Osteocyte (in vitro differentiated cells): ENCODE data around the gene PROB1. TPM values are rescaled to one million over a fixed set of nuclear protein-coding genes. Genes with fewer than 3 reads are reported as not detected.
"Not testable (repeated sequence)": the region's sequence is repeated elsewhere in the genome, so short reads cannot be mapped to it uniquely, and the experiment has no call there.

Experiments
- DNase-seq: peaks from one replicate; pipeline ENCODE4 v3.0.0; 2021; ENCODE audit warnings: mixed read lengths; ENCODE audit not compliant: unreplicated experiment; ENCODE audit errors: extremely low spot score
- H3K27ac Mint-ChIP-seq: one replicate; pipeline ENCODE4 v1.8.0; 2021; ENCODE audit warnings: mild to moderate bottlenecking, mixed read lengths; ENCODE audit not compliant: unreplicated experiment
- H3K27me3 Mint-ChIP-seq: one replicate; pipeline ENCODE4 v1.8.0; 2021; ENCODE audit warnings: mixed read lengths; ENCODE audit not compliant: unreplicated experiment
- H3K36me3 Mint-ChIP-seq: one replicate; pipeline ENCODE4 v1.8.0; 2021; ENCODE audit warnings: mixed read lengths; ENCODE audit not compliant: unreplicated experiment
- H3K4me1 Mint-ChIP-seq: one replicate; pipeline ENCODE4 v1.8.0; 2021; ENCODE audit warnings: mixed read lengths; ENCODE audit not compliant: unreplicated experiment
- H3K4me3 Mint-ChIP-seq: one replicate; pipeline ENCODE4 v1.8.0; 2021; ENCODE audit warnings: mild to moderate bottlenecking, moderate library complexity, mixed read lengths; ENCODE audit not compliant: unreplicated experiment
- H3K9me3 Mint-ChIP-seq: one replicate; pipeline ENCODE4 v1.8.0; 2021; ENCODE audit warnings: mixed read lengths; ENCODE audit not compliant: unreplicated experiment
- total RNA-seq: library from RNA; stranded (reverse); gene quantifications from 2 replicates; pipeline ENCODE4 v1.2.1, GENCODE V29; 2021
- TF ChIP-seq, protein P1 (sequence below): fragments of 200-600 bp; sonication (generic); IDR thresholded peaks from 2 replicates; pipeline ENCODE4 v1.5.0; 2021; ENCODE audit warnings: antibody characterized with exemption, mild to moderate bottlenecking, moderate library complexity

PROB1 gene
- total RNA-seq, 1 donor from 2014 or later = 1.5 TPM

DNA sequence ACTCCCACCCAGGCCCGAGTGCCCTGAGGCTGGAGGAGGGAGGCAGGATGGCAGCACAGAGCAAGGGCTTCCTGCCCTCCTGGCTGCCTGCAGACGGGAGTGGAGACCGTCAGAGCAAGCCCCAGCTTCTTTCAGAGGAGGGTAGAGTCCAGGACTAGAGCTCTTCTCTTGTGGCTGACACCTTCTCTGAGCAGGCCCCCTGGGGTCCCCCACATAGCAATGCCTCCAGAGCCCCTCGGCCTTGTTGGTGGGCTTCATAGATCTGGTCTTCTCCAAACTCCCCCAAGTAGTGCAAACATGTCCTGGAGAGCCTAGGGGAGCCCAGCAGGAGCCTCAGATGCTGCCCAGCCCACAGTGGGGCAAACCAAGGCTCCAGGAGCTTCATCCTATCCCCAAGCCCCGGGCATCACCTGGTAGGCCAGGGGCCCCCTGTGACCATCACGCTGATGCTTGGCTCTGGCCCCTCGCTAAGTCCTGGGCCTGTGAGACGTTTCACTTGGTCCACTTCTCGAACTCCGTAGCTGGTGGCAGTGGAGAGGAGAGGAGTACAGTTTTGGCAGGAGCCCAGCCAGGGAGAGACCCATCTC is 7.2 kb downstream of the PROB1 start:
- H3K4me3 Mint-ChIP-seq = no peak overlapping the region
- H3K9me3 Mint-ChIP-seq = no peaks in the 10 kb centered on the region
- H3K27ac Mint-ChIP-seq = no peak overlapping the region
- no peak for DNase-seq
- TF ChIP-seq, protein P1, sequence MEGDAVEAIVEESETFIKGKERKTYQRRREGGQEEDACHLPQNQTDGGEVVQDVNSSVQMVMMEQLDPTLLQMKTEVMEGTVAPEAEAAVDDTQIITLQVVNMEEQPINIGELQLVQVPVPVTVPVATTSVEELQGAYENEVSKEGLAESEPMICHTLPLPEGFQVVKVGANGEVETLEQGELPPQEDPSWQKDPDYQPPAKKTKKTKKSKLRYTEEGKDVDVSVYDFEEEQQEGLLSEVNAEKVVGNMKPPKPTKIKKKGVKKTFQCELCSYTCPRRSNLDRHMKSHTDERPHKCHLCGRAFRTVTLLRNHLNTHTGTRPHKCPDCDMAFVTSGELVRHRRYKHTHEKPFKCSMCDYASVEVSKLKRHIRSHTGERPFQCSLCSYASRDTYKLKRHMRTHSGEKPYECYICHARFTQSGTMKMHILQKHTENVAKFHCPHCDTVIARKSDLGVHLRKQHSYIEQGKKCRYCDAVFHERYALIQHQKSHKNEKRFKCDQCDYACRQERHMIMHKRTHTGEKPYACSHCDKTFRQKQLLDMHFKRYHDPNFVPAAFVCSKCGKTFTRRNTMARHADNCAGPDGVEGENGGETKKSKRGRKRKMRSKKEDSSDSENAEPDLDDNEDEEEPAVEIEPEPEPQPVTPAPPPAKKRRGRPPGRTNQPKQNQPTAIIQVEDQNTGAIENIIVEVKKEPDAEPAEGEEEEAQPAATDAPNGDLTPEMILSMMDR = no peak
- no peaks in the 10 kb centered on the region for H3K27me3 Mint-ChIP-seq
- H3K4me1 Mint-ChIP-seq = peaks cover 25% of the 10 kb centered on the region
- H3K36me3 Mint-ChIP-seq = no peaks in the 10 kb centered on the region

DNA sequence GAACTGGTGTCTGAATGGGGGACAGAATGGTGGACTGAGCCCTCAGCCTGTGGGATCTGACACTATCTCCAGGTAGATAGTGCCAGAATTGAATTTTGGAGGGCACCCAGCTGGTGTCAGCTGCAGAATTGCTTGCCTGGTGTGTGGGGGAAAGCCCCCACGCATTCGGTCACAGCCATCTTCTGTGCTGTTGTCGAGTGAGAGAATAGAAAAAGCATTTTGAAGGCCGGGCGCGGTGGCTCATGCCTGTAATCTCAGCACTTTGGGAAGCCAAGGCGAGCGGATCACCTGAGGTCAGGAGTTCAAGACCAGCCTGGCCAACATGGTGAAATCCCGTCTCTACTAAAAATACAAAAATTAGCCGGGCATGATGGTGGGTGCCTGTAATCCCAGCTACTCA is 7.9 kb downstream of the PROB1 start:
- H3K9me3 Mint-ChIP-seq = not testable (repeated sequence)

DNA sequence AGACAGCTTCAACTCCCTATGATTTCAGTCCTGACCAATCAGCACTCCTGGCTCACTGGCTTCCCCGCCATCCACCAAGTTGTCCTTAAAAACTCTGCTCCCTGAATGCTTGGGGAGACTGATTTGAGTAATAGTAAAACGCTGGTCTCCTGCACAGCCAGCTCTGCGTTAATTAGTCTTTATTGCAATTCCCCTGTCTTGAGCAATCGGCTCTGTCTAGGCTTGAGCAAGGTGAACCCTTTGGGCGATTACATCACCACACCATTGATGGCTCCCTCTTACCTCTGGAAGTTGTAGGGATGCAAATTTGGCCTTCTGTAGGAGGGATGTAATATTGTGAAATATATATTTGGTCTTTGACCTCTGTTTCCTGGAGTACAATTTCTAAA is 8.9 kb downstream of the PROB1 start:
- peaks cover 17% of the 10 kb centered on the region for H3K4me1 Mint-ChIP-seq
- DNase-seq = no peak
- no peaks in the 10 kb centered on the region for H3K9me3 Mint-ChIP-seq
- TF ChIP-seq, protein P1 = no peak
- H3K4me3 Mint-ChIP-seq = no peak overlapping the region
- no peaks in the 10 kb centered on the region for H3K27me3 Mint-ChIP-seq
- H3K27ac Mint-ChIP-seq = no peak overlapping the region
- no peaks in the 10 kb centered on the region for H3K36me3 Mint-ChIP-seq

More for the DNA sequence above, 7.9 kb downstream of the PROB1 start:
- not testable (repeated sequence) for H3K27me3 Mint-ChIP-seq, H3K27ac Mint-ChIP-seq, H3K36me3 Mint-ChIP-seq, H3K4me3 Mint-ChIP-seq, DNase-seq
- peaks cover 24% of the 10 kb centered on the region for H3K4me1 Mint-ChIP-seq

- Mint-ChIP-seq H3K36me3 (no peaks in the 10 kb centered on the region), H3K27me3 (no peaks in the 10 kb centered on the region), H3K27ac (no peak overlapping the region), H3K4me3 (no peak overlapping the region), H3K9me3 (no peaks in the 10 kb centered on the region), H3K4me1 (peaks cover 15% of the 10 kb centered on the region)
- no peak for DNase-seq
- TF ChIP-seq, protein P1 = no peak
Measured at GRCh38 chr5:139385061-139386049, 9.5 kb downstream of the PROB1 start.

- Mint-ChIP-seq H3K27me3 (no peaks in the 10 kb centered on the region), H3K9me3 (no peaks in the 10 kb centered on the region), H3K4me3 (no peak overlapping the region), H3K36me3 (no peaks in the 10 kb centered on the region), H3K27ac (no peak overlapping the region), H3K4me1 (peaks cover 12% of the 10 kb centered on the region)
- TF ChIP-seq, protein P1 = no peak
- DNase-seq = no peak
Measured at GRCh38 chr5:139384591-139385051, 10.3 kb downstream of the PROB1 start.
